Hypothalamus (tissue), 51 donors: ENCODE data around the gene CROCC2.

Source experiments
- DNase-seq, 51 donors: peaks; one replicate each; lab custom pipeline; 2025; lab: John Stamatoyannopoulos, UW

CROCC2 gene

DNA sequence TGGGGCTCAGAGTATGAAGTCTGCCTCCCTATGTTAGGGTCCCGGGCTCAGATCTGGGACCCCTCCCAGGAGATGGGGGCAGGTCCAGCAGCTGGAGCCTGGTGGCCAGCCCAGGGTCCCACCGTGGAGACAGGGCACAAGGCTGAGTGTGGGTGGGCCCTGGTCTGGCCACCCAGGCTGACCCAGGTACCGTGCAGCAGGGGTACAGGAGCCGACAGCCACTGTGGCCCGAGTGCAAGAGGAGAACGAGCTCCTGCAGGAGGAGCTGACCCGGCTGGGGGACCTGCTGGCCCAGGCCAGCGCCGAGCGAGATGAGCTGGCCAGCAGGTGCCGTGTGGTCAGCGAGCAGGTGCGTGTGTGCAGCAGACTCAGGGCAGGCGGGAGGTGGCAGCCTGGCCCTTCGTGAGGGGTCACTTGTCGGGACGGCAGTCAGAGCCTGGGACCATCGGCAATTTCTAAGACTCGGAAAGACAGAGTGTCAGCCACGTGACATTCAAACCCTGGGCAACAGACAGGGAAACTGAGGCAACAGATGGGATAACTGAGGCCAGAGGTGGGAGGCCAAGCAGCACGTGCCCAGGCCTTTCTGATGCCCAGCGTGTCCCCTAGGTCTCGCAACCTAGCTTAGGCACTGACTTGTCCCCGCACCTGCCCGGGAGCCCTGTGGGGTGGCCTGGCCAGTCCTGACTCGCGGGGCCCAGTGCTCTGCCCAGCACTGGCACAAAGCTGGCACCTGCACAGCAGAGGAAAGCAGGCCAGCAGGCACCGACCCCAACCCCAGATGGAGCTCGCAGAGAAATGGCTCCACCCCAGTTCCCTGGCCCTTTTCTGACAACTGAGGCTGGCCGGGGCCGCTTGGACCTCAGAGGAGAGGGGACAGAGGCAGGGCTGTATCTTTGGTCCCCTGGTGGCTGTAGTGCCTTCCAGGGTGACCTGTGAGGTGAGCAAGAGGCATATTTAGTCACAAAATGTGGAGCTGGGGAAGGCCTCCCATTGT is 13.9 kb downstream of the CROCC2 start:
- DNase-seq = no peak

DNA sequence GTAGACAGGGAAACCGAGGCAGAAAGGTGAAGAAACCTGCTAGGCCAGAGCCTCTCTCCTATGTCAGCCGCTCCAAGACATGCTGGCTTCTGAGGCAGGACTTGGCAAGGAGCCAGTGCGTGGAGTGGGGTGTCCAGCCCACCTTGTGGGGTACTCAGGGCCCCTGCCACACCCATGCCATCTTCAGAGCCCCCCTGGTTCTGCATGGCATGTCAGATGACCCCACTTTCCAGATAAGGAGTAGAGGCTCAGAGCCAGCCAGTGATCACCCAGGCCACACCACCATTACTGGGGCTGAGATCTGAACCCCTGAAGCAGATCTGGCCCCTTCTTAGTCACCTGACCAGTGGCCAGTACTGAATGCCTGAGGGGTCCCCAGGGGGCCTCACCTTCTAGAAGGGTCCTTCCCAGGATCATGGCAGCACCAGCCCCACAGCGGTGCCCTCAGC is 14.7 kb downstream of the CROCC2 start:
- no peak for DNase-seq

DNA sequence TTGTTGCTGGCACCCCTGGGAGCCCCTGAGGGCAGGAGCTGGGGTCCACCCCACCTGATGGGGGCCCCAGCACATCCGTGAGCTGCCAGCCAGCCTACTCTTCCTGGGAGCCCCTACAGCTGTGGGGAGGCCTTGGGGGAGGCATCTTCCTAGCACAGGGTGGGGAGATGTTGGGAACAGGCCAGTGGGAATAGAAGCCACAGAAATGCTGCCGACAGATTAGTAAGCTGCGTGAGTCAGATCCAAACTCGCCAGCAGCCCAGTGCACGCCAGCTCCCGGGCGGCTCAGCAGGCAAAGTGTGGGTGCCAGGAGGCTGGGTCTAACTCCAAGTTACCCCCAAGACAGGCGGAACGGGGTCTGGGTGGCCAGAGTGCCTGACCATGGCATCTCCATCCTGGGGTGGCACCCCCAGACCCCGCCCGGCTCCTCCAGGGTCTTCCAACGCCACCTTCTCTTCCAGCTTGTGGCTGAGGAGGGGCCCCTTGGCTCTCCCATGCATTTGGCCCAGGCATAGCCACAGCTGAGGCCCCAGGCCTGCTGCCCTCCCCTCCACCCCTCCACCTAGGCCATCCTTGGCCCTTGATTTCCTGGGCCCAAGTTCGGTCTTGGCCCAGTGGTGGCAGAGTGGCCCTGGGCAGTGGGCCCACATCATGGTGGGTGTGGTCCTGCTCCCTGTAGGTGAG is 15.3 kb downstream of the CROCC2 start:
- DNase-seq = peak in 3 of 51 donors; percentile 8 to 48 (median 23)

DNA sequence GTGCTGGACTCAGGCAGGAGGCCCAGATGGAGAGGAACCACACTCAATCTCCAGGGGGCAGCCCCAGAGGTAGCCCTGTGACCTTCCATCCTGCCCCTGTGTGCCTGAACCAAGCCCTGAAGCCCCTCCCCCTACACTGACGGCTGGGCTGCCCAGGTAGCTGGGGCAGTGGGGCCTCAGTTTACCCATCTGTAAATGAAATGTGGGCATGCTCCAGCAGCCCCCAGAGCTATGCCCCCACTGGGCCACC is 15.8 kb downstream of the CROCC2 start:
- DNase-seq = no peak

DNA sequence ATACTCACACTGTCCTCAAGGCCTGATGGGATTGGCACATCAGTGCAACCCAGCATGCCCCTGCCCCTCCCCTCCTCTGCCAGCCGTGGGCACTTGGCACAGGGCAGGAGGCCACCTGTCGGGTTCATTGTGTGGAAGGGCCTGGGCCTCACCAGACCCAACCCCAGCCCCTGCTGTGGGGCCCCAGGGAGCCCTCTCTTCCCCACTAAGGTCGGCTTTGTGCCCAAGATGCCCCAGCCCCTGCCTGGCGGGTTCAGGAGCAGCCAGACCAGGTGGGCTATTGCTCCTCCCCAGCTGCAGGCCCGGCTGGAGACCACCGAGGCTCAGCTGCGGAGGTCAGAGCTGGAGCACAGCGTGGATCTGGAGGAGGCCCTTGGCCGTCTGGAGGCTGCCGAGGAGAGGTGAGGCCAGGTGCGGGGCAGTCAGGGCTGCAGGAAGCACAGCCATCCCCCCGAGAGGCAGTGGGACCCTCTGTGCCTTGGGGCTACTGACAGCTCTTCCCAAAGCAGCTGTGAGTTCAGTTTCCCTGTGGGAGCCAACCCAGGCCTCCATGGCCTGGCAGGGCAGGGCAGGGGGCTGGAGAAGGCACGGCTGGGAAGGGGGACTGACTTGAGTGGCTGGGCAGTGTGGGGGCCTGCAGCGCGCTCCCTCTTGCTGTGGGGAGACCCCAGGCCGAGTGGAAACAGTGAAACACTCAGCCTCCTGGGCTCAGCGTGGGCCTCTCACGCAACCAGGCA is 16.3 kb downstream of the CROCC2 start:
- DNase-seq = no peak

DNA sequence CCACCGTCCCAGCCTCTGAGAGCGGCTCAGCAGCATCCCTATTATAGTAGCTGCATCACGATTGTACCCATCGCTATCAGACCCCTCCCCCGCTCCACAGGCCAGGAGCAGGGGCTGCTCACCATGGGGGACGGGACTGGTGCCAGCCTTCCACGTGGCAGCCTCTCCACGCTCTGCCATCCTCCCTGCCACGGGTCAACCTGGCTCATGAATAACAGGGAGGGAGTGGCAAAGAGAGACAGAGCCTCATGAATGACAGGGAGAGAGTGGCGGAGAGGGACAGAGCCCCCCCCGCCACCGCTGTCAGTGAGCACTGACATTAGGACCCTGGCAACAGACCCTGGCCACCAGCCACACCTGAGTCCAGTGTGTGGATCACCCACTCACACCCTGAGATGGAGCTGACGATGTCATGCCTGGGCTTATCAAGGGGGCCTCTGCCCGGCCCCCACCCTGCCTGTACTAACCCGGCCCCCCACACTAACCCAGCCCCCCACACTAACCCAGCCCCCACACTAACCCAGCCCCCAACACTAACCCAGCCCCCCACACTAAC is 16.9 kb downstream of the CROCC2 start:
- DNase-seq = peak in 1 of 51 donors; percentile 20

DNA sequence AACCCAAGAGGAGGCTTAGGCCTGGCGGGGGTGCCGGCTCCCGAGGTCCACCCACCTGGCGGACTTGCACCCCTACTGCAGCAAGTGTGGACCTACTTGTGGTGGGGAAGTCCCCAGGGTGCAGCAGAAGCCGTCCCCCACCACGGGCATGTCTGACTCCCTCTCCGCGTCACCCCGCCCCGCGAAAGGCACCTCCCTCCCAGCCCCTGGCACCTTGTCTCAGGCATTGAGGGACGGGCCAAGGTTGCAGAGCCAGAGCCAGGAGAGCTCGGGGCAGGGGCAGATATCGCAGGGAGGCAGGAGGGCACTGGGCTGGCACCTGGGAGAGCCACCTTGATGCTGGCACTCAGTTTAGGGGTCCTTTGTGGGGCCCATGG is 19.0 kb downstream of the CROCC2 start:
- DNase-seq = no peak

DNA sequence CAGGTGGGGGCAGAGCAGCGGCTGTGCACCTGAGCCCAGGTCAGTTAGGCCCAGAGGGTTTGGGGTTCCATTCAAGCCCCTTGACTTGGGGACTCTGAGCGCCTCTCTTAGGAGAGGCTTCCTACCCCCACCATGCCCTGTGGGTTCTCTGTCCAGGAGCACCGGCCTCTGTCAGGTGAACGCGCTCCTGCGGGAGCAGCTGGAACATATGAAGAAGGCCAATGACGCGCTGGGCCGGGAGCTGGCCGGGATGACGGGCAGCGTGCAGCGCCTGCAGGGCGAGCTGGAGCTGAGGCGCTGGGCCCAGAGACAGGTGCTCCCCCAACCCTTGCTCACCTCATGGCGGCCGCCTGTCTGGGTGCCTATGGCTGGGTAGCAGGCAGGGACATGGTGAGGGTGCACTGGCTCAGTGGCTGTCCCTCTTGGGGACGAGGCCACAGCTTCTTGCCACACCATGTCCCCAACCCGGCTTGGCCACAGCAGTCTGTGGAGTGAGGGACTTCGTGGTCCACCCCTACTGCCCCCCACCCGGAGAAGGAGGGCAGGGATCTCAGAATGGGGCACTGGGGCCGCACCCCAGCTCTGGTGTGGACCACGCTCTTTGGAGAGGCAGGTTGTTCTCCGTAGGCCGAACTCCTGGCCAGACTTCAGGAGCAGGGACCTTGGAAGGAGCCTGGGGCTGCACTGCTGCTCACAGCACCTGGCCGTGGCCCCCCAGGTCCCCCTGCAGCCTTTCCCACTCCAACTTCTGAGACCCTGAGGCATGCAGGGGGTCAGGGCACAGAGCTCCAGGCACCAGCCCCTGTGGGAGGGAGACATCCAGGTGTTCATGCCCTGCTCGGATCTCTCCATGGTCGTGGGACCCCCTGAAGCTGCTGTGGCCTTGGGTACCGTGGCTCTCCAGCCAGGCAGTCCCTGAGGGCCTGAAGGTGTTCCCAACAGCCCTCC is 19.7 kb downstream of the CROCC2 start:
- no peak for DNase-seq

DNA sequence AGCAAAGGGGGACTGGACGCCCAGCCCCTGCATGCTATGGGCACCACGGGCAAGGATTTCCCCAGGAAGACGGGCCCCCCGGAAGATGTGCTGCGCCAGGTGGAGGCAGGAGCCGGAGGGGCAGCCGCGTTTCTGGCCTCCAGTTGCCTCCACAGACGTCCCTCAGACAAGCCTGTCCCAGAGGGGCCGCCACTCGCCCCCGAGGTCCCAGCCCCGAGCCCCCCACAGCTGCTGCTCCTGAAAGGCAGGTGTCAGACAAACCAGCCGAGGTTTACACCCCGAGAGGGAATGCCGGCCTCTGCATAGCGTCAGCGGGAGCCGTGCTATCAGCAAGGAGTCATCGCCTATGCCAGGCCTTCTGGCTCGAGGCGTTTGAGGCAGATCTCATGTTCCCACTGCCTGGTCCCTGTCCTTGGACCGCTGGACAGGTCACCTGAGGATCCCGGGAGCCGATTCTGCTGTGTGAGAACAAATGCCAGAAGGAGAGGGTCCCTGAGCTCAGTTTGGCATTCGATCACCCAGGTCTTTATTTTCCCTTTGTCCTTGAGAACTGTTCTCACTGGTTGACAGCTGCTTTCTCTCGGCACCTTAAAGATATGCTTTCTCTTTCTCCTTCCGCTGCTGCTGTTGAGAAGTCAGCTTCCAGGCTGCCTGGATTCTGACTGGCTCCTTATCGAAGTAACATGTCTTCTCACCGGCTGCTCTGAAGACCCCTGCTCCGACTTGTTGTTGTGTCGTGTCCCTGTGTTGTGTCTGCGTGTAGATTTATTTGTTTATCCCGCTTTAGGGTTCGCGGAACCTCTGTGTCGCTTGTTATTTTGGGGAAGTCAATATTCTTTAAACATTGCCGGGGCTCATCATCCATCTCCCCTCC is 20.6 kb downstream of the CROCC2 start:
- DNase-seq = no peak

DNA sequence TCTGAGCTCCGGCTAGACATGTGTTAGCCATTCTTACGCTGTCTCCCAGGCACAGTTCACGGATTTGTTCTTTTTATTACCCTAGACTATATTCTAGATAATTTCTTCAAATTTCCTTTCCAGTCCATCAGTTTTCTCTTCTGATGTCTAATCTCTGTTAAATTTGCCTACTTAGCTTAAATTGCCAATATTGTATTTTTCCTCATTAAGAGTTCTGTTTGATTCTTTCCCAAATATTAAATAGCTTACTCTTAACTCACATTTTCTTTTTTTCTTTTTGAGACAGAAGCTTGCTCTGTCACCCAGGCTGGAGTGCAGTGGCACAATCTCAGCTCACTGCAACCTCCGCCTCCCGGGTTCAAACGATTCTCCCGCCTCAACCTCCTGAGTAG is 21.2 kb downstream of the CROCC2 start:
- no peak for DNase-seq

DNA sequence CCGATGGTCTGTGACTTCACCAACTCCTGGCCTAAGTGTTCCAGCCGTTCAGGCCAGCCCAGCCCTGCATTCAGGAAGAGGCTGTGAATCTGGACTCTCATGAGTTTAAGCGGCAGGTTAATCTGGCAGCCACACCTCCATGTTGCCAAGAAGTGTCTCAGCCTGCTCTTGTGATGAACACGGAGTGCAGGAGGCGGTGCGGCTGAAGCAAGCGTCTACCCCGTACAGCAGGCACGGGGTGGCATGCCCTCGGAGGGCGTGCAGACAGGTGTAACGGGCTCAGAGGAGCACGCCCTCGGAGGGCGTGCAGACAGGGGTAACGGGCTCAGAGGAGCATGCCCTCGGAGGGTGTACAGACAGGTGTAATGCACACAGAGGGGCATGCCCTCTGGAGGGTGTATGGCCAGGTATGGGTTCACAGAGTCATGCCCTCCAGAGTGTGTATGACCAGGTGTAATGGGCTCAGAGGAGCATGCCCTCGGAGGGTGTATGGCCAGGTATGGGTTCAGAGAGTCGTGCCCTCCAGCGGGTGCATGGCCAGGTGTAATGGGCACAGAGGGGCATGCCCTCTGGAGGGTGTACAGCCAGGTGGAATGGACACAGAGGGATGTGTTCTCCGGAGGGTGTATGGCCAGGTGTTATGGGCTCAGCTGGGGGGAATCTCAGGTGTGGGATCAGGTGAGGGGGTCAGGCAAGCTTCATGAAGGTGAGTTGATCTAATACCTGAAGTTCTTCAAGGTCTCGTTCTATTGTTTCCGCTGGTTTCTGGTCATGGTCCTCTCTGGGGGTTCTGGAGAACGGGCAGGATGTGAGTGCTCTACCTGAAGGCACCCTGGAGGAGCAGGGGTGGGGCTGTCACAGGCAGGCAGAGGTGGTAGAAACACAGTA is 22.6 kb downstream of the CROCC2 start:
- no peak for DNase-seq

DNA sequence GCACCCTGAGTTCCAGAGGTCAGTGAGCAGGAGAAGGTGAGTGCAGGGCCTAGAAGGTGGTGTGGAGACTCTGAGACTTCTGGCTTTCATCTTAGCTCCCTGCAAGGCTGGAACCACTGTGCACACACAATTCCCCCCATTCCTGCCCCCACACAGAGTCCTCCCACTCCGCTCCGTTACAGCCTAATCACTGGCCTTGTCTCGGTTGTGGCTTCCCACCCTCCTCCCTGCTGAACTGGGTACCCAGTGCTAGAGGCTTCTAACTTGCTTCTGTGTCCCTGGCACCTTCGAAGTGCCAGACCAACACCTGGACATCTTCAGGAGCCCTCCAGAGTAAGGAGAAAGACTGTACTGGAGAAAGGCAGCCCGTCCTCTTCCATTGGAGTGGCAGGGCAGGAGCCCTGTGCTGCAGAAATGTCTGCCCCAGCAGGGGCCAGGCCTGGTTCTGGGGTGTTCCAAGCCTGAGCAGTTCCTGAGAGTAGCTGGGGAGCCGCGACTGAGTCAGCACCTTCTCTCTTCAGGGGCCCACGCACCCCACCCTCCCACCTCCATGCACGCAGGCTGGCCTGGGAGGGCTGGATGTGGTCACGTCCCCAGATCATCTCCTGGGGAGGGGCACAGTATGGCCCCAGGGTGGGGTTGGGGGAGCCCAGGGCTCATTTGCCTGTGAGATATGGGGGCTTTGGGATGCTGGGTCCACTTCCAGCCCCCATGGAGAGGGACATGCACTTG is 23.4 kb downstream of the CROCC2 start:
- DNase-seq = no peak

DNA sequence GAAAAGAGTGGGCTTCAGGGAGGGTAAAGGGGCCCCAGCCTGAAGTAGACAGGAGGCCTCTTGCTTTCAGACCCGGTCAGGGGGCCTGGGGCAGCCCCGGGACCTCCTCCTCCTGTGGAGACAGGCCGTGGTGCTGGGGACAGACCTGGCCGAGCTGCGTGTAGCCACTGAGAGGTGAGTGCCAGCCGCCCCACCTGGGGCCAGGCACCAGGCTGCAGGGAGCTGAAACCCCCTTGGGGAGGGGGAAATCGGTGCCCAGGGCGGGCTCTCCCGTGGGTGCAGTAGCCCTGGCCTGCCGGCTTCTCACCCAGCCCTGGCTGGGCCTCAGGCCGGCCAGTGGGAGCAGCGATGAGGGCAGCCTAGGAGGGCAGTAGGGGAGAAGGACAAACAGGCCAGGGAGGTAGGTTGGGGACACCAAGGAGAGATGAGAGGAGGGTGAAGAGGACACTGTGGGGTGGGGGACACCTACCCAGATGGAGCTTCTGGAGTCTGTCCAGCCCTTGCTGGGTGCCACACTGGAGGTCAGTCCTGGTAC is 24.0 kb downstream of the CROCC2 start:
- no peak for DNase-seq

DNA sequence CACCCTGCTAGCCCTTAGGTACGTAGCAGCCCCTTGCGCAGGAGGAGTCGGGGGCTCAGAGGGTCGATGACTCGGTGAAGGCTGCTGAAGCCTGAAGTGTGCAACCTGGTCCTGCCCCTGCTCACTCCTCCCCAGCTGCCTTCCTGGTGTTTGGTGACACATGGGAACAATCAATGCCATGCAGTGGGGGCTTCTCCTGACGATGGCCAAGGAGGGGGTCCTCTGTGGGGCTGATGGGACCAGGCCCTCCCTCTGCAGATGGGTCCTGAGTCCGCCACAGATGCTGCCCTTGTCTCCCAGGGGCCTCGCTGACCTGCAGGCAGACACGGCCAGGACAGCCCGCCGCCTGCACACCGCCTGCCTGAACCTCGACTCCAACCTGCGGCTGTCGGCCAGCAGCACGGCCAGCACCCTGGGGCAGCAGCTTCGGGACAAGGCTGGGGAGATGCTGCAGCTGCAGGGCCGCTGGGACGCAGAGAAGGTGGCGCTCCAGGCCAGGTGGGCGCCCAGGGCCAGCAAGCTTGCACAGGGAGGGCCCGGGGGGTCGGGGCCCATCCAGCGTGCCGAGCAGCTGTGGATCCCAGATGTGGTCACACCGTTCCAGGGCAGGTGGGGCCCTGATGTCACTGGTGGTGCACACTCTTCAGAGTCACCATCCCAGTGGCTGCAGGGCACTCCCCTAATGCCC is 24.6 kb downstream of the CROCC2 start:
- no peak for DNase-seq

DNA sequence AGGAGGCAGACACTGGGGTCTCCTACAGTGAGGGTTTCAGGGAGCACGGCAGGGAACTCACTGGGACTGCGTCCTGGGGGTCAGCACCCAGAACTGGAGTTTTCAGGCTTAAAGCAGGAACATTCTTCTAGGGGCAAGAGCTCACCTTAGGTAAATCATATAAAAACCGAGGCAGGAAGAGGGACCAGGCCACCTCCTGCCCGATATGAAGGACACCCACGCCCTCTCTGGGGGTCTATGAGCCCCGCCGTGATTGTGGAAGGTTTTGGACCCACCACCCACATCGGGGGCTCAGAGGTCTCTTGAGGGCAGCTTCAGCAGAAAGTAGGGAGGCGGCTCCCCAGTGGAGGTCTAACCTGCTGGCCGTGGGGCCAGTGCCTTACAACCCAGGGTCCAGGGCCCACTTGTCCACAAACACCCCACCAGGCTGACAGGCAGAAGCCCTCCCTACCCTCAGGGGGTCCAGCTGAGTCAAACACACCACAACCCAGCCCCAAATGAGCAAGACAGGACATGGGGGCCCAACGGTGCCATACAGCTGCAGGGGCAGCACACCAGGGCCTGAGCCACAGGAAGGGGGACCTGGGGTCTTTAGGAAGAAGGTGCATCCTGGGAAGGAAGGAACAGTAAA is 25.3 kb downstream of the CROCC2 start:
- no peak for DNase-seq
